GM23338 (cell line): Measurements from ENCODE around the gene PCSK4.

Experiments
- CREB1 ChIP-seq: fragments of 250-450 bp; sonication (Bioruptor Pico); IDR thresholded peaks from 2 replicates; pipeline ENCODE4 v1.5.0; 2020; ENCODE audit warnings: low read depth, mild to moderate bottlenecking, moderate library complexity
- EZH2 ChIP-seq: fragments of 200-600 bp; sonication (generic); IDR thresholded peaks from one replicate; pipeline ENCODE4 v1.8.0; 2017; ENCODE audit warnings: antibody characterized with exemption, mild to moderate bottlenecking, low read depth; ENCODE audit not compliant: unreplicated experiment
- EZH2phosphoT487 ChIP-seq: fragments of 200-600 bp; sonication (generic); IDR thresholded peaks from one replicate; pipeline ENCODE4 v1.8.1; 2018; ENCODE audit warnings: antibody characterized with exemption; ENCODE audit not compliant: unreplicated experiment
- JUNB ChIP-seq: IDR thresholded peaks from one replicate; pipeline ENCODE4 v1.6.1; 2016; ENCODE audit warnings: antibody characterized with exemption; ENCODE audit not compliant: unreplicated experiment
- POLR2AphosphoS5 ChIP-seq: IDR thresholded peaks from 2 replicates; pipeline ENCODE4 v1.6.1; 2016; ENCODE audit warnings: antibody characterized with exemption, low read depth
- STAT1 ChIP-seq: IDR thresholded peaks from one replicate; pipeline ENCODE4 v1.6.1; 2016; ENCODE audit warnings: antibody characterized with exemption; ENCODE audit not compliant: unreplicated experiment
- ZNF114 ChIP-seq: fragments of 250-450 bp; sonication (Bioruptor Pico); IDR thresholded peaks from 2 replicates; pipeline ENCODE4 v1.5.0; 2020; ENCODE audit warnings: mild to moderate bottlenecking, moderate library complexity
- TF ChIP-seq, protein P1 (sequence below), 2 experiments: fragments of 200-600 bp in 1 of 2; sonication (generic) in 1 of 2; conservative IDR thresholded peaks; 2 replicates each; pipeline versions ENCODE4 v1.5.1 to v1.6.1; 2016 to 2017; ENCODE audit warnings: antibody characterized with exemption in 2 of 2, low read depth in 2 of 2, mild to moderate bottlenecking in 2 of 2, moderate library complexity in 1 of 2
- TF ChIP-seq, protein P2 (sequence below): IDR thresholded peaks from one replicate; pipeline ENCODE4 v1.6.1; 2018; ENCODE audit warnings: antibody characterized with exemption; ENCODE audit not compliant: unreplicated experiment
- TF ChIP-seq, protein P3 (sequence below): fragments of 250-450 bp; sonication (Bioruptor Pico); IDR thresholded peaks from 2 replicates; pipeline ENCODE4 v1.5.0; 2020; ENCODE audit warnings: mild to moderate bottlenecking, moderate library complexity

DNA sequence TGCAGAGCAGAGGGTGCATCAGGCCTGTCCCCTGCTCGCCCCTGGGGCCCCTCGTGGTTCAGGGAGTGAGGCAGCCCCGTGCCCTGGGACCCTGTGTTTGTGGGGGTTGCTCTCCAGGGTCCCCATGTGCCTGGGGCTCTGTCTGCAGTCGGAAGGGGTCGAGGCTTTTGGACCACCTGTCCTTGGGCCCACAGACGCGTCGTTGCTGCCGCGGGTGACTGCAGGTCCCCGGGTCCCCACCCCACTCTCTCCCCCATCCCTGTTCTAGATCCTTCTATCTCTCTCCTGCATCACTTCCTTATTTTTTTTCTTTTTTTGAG lies 1.9 kb downstream of the PCSK4 start:
- TF ChIP-seq, protein P1, sequence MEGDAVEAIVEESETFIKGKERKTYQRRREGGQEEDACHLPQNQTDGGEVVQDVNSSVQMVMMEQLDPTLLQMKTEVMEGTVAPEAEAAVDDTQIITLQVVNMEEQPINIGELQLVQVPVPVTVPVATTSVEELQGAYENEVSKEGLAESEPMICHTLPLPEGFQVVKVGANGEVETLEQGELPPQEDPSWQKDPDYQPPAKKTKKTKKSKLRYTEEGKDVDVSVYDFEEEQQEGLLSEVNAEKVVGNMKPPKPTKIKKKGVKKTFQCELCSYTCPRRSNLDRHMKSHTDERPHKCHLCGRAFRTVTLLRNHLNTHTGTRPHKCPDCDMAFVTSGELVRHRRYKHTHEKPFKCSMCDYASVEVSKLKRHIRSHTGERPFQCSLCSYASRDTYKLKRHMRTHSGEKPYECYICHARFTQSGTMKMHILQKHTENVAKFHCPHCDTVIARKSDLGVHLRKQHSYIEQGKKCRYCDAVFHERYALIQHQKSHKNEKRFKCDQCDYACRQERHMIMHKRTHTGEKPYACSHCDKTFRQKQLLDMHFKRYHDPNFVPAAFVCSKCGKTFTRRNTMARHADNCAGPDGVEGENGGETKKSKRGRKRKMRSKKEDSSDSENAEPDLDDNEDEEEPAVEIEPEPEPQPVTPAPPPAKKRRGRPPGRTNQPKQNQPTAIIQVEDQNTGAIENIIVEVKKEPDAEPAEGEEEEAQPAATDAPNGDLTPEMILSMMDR (conservative IDR thresholded peaks at IDR 0.05; ENCODE audit: low read depth in 2 of 2), result no peak
- TF ChIP-seq, protein P2, sequence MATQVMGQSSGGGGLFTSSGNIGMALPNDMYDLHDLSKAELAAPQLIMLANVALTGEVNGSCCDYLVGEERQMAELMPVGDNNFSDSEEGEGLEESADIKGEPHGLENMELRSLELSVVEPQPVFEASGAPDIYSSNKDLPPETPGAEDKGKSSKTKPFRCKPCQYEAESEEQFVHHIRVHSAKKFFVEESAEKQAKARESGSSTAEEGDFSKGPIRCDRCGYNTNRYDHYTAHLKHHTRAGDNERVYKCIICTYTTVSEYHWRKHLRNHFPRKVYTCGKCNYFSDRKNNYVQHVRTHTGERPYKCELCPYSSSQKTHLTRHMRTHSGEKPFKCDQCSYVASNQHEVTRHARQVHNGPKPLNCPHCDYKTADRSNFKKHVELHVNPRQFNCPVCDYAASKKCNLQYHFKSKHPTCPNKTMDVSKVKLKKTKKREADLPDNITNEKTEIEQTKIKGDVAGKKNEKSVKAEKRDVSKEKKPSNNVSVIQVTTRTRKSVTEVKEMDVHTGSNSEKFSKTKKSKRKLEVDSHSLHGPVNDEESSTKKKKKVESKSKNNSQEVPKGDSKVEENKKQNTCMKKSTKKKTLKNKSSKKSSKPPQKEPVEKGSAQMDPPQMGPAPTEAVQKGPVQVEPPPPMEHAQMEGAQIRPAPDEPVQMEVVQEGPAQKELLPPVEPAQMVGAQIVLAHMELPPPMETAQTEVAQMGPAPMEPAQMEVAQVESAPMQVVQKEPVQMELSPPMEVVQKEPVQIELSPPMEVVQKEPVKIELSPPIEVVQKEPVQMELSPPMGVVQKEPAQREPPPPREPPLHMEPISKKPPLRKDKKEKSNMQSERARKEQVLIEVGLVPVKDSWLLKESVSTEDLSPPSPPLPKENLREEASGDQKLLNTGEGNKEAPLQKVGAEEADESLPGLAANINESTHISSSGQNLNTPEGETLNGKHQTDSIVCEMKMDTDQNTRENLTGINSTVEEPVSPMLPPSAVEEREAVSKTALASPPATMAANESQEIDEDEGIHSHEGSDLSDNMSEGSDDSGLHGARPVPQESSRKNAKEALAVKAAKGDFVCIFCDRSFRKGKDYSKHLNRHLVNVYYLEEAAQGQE, result no peak
- TF ChIP-seq JUNB (no peak), EZH2 (no peak), POLR2AphosphoS5 (no peak), EZH2phosphoT487 (no peak), CREB1 (no peak), ZNF114 (CRISPR knock-in tag) (no peak), STAT1 (no peak)
- TF ChIP-seq, protein P3, sequence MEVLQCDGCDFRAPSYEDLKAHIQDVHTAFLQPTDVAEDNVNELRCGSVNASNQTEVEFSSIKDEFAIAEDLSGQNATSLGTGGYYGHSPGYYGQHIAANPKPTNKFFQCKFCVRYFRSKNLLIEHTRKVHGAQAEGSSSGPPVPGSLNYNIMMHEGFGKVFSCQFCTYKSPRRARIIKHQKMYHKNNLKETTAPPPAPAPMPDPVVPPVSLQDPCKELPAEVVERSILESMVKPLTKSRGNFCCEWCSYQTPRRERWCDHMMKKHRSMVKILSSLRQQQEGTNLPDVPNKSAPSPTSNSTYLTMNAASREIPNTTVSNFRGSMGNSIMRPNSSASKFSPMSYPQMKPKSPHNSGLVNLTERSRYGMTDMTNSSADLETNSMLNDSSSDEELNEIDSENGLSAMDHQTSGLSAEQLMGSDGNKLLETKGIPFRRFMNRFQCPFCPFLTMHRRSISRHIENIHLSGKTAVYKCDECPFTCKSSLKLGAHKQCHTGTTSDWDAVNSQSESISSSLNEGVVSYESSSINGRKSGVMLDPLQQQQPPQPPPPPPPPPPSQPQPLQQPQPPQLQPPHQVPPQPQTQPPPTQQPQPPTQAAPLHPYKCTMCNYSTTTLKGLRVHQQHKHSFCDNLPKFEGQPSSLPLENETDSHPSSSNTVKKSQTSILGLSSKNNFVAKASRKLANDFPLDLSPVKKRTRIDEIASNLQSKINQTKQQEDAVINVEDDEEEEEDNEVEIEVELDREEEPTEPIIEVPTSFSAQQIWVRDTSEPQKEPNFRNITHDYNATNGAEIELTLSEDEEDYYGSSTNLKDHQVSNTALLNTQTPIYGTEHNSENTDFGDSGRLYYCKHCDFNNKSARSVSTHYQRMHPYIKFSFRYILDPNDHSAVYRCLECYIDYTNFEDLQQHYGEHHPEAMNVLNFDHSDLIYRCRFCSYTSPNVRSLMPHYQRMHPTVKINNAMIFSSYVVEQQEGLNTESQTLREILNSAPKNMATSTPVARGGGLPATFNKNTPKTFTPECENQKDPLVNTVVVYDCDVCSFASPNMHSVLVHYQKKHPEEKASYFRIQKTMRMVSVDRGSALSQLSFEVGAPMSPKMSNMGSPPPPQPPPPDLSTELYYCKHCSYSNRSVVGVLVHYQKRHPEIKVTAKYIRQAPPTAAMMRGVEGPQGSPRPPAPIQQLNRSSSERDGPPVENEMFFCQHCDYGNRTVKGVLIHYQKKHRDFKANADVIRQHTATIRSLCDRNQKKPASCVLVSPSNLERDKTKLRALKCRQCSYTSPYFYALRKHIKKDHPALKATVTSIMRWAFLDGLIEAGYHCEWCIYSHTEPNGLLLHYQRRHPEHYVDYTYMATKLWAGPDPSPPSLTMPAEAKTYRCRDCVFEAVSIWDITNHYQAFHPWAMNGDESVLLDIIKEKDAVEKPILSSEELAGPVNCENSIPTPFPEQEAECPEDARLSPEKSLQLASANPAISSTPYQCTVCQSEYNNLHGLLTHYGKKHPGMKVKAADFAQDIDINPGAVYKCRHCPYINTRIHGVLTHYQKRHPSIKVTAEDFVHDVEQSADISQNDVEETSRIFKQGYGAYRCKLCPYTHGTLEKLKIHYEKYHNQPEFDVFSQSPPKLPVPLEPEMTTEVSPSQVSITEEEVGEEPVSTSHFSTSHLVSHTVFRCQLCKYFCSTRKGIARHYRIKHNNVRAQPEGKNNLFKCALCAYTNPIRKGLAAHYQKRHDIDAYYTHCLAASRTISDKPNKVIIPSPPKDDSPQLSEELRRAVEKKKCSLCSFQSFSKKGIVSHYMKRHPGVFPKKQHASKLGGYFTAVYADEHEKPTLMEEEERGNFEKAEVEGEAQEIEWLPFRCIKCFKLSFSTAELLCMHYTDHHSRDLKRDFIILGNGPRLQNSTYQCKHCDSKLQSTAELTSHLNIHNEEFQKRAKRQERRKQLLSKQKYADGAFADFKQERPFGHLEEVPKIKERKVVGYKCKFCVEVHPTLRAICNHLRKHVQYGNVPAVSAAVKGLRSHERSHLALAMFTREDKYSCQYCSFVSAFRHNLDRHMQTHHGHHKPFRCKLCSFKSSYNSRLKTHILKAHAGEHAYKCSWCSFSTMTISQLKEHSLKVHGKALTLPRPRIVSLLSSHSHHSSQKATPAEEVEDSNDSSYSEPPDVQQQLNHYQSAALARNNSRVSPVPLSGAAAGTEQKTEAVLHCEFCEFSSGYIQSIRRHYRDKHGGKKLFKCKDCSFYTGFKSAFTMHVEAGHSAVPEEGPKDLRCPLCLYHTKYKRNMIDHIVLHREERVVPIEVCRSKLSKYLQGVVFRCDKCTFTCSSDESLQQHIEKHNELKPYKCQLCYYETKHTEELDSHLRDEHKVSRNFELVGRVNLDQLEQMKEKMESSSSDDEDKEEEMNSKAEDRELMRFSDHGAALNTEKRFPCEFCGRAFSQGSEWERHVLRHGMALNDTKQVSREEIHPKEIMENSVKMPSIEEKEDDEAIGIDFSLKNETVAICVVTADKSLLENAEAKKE, result no peak
